AG10803 (cell line): ENCODE measurements around the gene MRNIP.

Source experiments
- DNase-seq: peaks from one replicate; pipeline ENCODE4 v3.0.0; 2010; ENCODE audit warnings: low read depth
- H3K4me3 ChIP-seq: 2 replicates; pipeline ENCODE4 v1.5.1; 2011; ENCODE audit warnings: mild to moderate bottlenecking, low read length, control low read depth
- TF ChIP-seq, protein P1 (sequence below): conservative IDR thresholded peaks from 2 replicates; pipeline ENCODE4 v1.5.1; 2011; ENCODE audit warnings: mild to moderate bottlenecking, low read length, control low read depth, inconsistent platforms

MRNIP gene

DNA sequence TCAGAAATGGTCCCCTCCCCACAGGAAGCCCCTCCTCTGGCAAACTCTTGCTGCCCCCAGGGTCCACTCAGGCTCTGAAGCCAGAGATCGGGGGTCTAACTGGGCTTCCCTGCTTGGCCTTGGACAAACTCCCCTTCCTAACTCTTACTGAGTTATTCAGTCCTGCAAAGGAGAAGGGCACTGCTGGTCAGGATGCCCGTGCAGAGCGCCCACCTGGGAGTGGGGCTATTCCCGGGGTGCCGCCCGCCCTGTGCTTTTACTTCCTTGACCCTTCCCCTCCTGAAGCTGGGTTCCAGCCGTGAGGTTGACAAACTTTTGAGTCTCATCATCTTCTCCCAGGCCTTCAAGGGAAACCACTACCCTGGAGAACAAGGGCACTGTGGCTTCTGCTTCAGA is 44.1 kb upstream of the MRNIP start:
- TF ChIP-seq, protein P1, sequence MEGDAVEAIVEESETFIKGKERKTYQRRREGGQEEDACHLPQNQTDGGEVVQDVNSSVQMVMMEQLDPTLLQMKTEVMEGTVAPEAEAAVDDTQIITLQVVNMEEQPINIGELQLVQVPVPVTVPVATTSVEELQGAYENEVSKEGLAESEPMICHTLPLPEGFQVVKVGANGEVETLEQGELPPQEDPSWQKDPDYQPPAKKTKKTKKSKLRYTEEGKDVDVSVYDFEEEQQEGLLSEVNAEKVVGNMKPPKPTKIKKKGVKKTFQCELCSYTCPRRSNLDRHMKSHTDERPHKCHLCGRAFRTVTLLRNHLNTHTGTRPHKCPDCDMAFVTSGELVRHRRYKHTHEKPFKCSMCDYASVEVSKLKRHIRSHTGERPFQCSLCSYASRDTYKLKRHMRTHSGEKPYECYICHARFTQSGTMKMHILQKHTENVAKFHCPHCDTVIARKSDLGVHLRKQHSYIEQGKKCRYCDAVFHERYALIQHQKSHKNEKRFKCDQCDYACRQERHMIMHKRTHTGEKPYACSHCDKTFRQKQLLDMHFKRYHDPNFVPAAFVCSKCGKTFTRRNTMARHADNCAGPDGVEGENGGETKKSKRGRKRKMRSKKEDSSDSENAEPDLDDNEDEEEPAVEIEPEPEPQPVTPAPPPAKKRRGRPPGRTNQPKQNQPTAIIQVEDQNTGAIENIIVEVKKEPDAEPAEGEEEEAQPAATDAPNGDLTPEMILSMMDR: no peak
- H3K4me3 ChIP-seq: no peak overlapping the region
- DNase-seq: no peak

DNA sequence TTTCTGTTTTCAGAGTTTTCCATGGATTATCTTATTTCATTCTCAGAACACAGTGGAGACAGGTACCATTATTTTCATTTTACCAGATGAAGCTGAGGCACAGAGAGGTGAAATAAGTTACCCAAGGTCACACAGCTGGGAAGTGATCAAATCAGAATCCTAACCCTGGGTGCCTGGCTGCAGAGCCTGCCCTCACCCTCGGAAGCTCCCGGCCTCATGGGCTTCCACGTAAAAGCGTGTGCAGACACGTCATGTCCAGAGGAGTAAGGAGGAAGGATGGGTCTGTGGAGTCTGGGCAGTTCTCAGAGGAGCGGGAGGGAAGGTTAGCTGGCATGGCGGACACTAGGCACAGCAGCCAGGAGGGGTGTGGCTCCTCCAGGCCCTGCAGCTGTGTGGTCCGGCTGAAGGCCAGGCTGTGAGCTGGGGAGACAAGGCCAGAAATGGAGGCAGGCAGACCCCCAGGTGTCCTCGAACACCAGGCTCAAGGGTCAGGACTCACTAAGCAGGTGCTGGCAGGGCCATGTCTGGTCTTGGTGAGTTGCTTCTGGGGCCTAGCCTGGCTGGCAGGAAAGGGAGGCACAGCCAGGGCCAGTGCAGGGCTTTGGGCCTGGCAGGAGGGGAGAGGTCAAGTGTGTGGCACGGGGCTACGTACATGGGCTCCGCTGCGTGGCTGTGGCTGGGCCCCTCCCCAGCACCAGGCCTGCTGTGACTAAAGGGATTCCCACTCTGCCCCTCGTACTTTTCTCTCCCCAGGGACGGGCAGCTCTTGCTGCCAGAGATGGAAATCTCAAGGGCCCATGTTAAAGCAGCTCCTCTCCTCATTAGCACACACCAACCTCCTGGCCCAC is 43.5 kb upstream of the MRNIP start:
- TF ChIP-seq, protein P1: no peak
- DNase-seq: no peak
- H3K4me3 ChIP-seq: no peak overlapping the region

GRCh38 chr5:179901462-179901861 is 42.8 kb upstream of the MRNIP start:
- TF ChIP-seq, protein P1: no peak
- DNase-seq: no peak
- no peak overlapping the region for H3K4me3 ChIP-seq

DNA sequence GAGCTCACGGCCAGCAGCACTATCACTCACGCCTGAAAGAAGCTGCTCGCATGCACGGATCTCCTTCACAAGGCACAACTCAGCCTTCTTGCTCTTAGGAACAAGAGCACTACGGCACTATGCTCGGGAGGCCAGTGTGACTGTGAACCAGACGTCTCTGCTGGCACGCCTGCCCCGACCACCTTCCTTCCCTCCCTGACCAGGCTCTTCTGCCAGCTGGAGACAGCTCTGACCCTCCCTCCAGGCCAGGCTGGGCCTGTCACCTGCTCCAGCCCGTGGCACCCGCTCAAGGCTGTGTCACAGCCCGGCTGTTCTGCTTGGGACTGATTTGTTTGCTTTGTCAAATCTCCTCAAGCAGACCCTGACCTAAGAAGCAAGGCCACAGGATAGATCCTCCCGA is 42.1 kb upstream of the MRNIP start:
- TF ChIP-seq, protein P1: no peak
- H3K4me3 ChIP-seq: no peak overlapping the region
- DNase-seq: no peak

- H3K4me3 ChIP-seq: no peak overlapping the region
- DNase-seq: no peak
- TF ChIP-seq, protein P1: no peak
Measured at GRCh38 chr5:179900206-179900605, 41.6 kb upstream of the MRNIP start.

- H3K4me3 ChIP-seq: no peak overlapping the region
- TF ChIP-seq, protein P1: no peak
- DNase-seq: no peak
Measured at GRCh38 chr5:179895861-179896260, 37.2 kb upstream of the MRNIP start.
